Stimulated activated CD4-positive, alpha-beta T cell treated with anti-CD3 and anti-CD28 coated beads, Interleukin-4, amount 100 ng/mL, for 48 hours (primary cell): Measurements from ENCODE around the gene GALT.

Experiments
- DNase-seq, 2 donors: peaks; one replicate each; pipeline ENCODE4 v3.0.0-alpha.2; 2020; ENCODE audit warnings: low read depth in 2 of 2

GALT gene

DNA sequence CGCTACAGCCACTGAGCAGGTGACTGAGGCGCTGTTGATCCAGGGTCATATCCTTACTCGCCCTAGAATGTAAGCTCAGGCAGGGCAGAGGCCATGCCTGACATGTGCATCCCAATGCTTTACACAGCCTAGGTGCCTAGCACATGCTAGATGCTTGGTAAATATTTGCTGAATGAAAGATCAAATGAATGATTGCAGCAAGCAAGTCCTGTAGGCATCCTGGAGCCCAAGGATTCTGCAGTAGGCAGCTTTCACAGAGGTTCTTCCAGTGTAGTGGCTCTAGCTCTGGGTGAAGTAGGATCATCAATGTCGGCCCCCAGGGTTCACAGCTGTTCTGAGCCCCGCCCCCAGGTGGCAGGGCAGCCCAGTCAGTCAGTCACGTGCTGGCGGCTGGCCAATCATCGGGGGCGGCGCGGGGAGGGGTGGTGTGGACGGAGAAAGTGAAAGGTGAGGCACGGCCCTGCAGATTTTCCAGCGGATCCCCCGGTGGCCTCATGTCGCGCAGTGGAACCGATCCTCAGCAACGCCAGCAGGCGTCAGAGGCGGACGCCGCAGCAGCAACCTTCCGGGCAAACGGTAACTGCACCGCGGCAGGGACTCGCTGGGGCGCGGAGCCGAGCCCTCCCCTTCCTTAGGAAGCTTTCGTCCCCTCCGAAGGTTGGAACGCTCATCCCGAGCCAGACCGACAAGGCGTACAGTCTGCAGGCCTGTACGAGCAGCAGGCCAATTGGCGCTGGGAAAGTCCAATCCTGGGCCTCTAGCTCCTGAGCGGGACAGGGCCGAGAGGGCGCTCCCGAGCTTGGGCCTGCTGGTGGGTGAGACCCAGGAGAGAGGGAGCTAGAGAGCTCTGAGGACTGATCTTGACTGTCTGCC, at the start of gene GALT:
Gene GALT, plus strand, starts transcription at position 465 of the 873 bp plus-strand sequence. Its CDS starts 30 bp downstream, at position 495.
- DNase-seq = peak; percentile 98 to 99

DNA sequence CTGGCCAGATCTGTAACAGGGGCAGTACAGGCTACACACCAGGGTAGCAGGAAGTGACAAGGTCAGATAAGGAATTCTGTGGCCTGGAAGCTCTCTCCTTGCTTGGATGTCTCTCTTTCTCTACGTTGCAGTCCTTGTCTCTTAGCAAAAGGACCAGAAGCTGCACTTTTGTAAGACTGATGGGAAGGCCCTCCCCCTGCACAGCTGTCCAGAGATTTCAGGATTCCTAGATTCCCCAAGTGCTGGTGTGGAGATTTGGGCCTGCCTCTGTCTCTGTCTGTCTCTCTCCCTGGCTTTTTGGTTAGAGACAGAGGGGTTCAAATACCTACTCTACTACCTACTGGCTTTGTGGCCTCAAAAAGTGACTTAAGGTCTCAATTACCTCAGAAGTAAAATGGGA, 46.9 kb upstream of the GALT start:
- no peak for DNase-seq

DNA sequence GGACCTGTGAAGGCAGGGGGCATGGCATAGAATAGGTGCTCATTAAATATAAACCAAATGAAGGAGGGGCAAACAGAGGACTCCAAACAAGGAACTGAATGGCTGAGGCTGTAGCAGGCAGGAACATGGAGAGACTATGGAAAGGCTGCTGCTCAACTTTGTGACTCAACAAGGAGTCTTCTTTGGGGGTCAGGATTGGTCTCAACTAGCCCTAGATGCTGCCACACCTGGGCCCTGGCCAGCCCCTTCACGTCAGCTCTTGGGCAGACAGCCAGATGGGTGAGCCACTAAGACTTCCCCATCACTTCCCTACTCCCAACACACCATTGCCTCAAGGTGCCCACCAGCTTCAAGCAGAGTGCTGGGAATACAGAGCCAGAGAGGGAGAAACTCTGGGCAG, 45.6 kb upstream of the GALT start:
- DNase-seq = no peak

DNA sequence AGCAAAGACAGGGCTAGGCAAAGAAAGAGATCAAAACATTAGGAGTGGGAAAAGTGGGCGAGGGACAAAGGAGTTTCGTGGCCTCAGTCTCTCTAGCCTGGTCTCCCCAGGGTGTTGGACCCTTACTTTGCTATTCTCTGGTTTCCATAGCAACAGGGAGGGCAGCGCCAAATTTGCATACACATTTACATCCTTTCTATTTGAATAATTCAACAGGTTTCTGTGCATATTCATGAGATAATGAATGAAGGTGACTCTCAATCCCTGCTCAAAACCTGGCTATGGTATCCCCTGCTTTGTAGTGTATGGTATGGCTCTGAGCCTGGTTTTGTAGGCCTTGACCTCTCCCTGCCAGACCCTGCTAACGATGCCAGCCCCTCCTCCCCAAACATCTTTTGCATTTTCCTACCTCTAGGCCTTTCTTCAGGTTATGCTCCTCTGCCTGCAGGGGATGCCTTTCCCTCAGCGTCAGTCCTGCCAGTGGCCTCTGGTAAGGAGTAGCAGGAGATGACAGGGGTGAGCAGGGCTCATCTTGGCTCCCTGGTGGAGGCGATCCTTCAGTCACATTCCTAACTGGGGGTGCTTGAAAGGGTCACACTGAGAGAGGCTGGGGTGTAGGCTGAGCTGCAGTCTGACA, 44.4 kb upstream of the GALT start:
- no peak for DNase-seq

DNA sequence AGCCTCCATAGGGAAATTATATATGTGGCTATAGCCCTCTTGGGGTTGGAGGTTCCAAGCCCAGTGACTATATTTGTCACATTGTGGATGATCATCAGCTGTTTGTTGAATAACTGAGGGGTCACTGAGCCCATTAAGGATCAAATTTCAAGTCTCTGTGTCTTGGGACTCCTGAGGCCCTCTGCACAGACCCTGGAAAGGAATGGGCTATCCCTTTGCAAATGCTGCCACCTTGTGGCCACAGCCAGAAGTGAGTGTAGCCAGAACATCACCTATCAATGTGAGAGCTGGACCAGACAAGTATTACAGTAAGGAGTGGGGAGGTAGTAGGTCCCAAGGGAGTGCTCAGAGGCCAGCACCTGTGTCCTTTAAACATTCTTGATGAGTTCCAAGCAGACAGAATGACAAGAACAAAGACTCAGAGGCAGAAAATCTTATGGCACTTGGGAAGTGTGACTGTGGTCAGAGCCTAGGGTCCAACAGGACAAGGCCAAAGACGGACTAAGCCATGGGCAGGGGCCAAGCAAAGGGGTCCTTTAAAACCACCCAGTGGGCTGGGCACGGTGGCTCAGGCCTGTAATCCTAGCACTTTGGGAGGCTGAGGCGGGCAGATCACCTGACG, 42.8 kb upstream of the GALT start:
- DNase-seq = peak; percentile 69 to 83

DNA sequence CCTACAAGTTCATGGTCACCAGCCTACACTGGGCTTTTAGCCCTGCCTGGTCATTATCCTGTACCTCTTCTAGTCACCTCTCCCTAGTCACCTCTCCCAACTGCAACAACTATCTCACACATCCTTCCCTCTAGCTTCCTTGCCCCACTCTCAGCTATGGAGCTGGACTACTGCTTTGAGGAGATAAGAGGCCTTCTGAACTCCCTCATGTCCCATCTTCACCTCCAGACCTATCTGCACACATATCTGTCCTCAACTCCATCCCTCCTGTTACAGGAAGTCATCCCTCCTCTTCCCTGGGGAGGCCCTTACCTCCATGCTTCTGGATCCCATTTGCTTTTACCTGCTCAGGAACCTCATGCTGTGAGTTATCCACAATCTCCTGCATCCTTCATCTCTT, 40.3 kb upstream of the GALT start:
- no peak for DNase-seq

GRCh38 chr9:34606905-34607304, 39.6 kb upstream of the GALT start:
- no peak for DNase-seq

GRCh38 chr9:34607331-34607730, 39.1 kb upstream of the GALT start:
- no peak for DNase-seq

DNA sequence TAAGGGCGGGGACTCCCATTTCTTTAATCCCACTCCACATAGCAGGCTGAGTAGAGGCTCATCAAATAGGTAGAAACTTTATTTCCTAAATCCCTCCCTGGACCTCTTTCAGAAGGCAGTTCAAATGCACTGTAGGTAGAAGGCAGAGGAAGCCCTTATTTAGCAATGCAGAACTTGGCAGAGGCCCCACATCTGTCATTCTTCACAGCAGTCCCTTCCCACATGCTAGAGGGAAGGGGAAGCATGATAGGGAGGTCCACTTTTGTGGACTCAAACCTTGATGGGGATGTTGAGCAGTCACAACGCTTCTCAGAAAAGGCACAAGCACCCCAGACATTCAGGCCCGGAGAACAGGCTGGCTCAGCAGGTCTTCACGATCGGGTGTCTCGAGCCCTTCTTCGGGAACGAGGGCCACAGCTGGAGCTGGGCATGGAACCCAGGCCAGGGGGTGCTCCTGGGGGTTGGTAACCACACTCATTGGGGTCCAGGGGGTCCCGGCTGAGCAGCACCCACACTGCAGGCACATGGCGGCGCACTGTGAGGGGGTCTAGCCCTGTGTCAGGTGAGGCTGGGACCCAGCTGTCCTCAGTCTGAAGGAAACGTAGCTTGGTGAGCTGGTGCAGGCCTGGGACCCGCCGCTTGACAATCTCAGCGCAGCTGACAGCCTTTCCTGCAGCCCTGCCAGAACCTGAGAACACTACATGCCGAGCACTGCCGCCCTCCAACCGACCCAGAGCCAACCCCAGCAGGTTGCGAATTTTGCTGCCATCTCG, 35.9 kb upstream of the GALT start:
- DNase-seq = no peak

GRCh38 chr9:34611251-34611810, 35.1 kb upstream of the GALT start:
- no peak for DNase-seq

DNA sequence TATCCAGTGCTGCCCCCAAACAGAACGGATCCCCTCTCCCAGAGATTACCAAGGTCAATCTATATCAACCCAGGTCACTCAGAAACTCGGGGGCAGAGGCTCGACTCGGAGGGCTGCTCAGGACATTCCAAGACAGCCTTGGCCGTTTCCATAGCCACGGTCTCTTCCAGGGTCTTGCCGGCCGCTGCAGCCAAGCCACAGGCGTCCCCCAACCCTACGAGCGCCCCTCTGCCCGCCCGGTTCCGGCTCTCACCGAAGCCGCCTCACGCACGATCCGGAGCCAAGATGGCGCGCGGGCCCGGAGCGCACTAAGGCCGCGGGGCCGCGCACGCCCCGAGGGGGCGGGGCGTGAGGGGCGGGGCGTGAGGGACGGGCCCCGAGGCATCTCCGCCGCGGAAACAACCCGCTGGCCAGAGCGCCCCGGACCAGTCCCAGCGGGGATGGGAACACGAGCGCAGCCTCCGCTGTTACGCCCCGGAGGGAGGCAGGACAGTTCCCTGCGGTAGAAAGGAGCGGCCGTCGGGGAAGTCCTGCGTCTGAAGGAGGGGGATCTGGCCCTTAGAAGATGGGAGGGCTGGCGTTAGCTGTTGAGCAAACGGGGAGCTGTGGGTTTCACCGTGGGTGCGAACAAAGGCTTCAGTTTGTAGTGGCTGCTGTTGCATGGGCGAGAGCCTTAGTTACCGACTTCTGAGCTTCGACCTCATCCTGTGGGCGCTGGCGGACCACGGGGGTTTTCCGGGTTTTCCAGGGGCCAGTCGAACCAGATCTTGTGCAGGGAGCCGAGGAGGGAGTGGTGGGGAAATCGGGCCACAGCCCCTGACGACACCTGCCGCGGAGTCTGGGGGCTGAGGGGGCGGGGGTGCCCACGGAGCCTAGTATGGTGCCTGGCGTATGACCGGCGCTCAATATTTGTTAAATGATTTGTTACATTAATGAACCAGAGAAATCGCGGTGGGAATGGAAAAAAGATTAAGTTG, 34.4 kb upstream of the GALT start, which contains the start of gene RPP25L:
Gene RPP25L, minus strand, starts transcription at position 287 of the 977 bp plus-strand sequence. CDS start 801 bp downstream, outside the sequence.
- peak; percentile 76 to 83 for DNase-seq

DNA sequence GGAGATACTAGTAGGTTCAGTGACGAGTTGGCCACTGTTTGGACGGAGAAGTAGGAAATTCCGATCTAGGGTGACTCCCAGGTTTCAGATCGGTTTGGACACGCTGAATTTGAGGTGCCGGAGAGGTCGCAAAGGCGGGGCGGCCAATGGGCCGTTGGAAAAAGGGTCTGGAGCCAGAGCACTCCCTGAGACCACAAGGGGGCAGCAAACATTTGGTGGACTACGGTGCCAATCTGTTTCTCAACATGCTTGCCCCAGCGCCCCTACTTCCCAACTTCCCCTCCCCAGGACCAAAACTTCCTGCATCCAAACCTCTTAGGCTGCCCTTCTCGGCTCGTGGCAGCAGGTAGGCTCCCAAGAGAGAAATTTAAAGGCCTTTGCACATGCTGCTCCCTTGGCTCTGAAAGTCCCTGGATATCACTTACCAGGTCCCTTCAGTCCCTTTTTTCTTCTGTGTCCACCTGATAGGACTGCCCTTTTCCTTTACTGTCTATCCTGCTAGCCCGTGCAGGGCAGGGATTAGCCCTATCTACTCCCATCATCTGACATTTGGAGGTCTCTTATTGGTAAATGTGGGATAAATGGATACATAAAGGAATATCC, 33.6 kb upstream of the GALT start:
- DNase-seq = peak; percentile 59 to 68

GRCh38 chr9:34615132-34615531, 31.3 kb upstream of the GALT start:
- DNase-seq = no peak

- peak; percentile 80 to 87 for DNase-seq
These were observed 26.1 kb upstream of the GALT start, which contains the start of gene DCTN3 for GRCh38 chr9:34620061-34620994. TSS of gene DCTN3 (minus strand) at chr9:34620495. CDS start at chr9:34620464, 31 bp downstream.

- no peak for DNase-seq
These were observed 22.9 kb upstream of the GALT start for GRCh38 chr9:34623374-34624235.

- no peak for DNase-seq
These were observed 21.8 kb upstream of the GALT start for GRCh38 chr9:34624475-34625185.

- DNase-seq = no peak
These were observed 21.3 kb upstream of the GALT start for GRCh38 chr9:34625186-34625486.
